ENCODE results near the gene ZSWIM3.

- TF ChIP-seq, protein P1, sequence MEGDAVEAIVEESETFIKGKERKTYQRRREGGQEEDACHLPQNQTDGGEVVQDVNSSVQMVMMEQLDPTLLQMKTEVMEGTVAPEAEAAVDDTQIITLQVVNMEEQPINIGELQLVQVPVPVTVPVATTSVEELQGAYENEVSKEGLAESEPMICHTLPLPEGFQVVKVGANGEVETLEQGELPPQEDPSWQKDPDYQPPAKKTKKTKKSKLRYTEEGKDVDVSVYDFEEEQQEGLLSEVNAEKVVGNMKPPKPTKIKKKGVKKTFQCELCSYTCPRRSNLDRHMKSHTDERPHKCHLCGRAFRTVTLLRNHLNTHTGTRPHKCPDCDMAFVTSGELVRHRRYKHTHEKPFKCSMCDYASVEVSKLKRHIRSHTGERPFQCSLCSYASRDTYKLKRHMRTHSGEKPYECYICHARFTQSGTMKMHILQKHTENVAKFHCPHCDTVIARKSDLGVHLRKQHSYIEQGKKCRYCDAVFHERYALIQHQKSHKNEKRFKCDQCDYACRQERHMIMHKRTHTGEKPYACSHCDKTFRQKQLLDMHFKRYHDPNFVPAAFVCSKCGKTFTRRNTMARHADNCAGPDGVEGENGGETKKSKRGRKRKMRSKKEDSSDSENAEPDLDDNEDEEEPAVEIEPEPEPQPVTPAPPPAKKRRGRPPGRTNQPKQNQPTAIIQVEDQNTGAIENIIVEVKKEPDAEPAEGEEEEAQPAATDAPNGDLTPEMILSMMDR (IDR thresholded peaks at IDR 0.05), result no peak
- no peak for TF ChIP-seq POLR2A (IDR thresholded peaks at IDR 0.05)
- TF ChIP-seq EP300 (IDR thresholded peaks at IDR 0.05), result no peak
Observed at GRCh38 chr20:45892049-45892825, 34.8 kb downstream of the ZSWIM3 start.

Data from upper lobe of left lung (tissue), 4 donors.